SK-N-SH (cell line): ENCODE results near the gene KRT20. TPM values are rescaled to one million over a fixed set of nuclear protein-coding genes. Genes with fewer than 3 reads are reported as not detected.

Experiments used
- CTCF ChIA-PET: fragments of 300-600, 350-600 bp; formaldehyde crosslinking; extraction: SDS; loops from one replicate; lab custom pipeline; 2021; lab: Yijun Ruan, JAX
- POLR2A ChIA-PET: fragments of 350-600 bp; sonication (Branson Sonifier 250); formaldehyde crosslinking; extraction: SDS; loops from one replicate; lab custom pipeline; 2020; ENCODE audit warnings: antibody characterized with exemption, inconsistent platforms; lab: Yijun Ruan, JAX
- DNase-seq: peaks from one replicate; pipeline ENCODE4 v3.0.0; 2012
- H2AFZ ChIP-seq: fragments of 200-600 bp; sonication (generic); 2 replicates; pipeline ENCODE4 v1.8.1; 2016; ENCODE audit warnings: antibody characterized with exemption, mild to moderate bottlenecking, low read depth
- H3F3A ChIP-seq: fragments of 200-600 bp; sonication (generic); replicated peaks from 2 replicates; pipeline ENCODE3; 2016; ENCODE audit warnings: antibody characterized with exemption, mild to moderate bottlenecking; ENCODE audit not compliant: insufficient read depth
- H3K27ac ChIP-seq, 2 experiments: fragments of 200-500 bp in 1 of 2; fragments of 200-600 bp in 1 of 2; sonication (Bioruptor generic) in 1 of 2; sonication (generic), shearing (Covaris generic) in 1 of 2; 2 replicates each; pipeline versions ENCODE4 v1.5.1 to v1.6.1; 2014 to 2016; ENCODE audit warnings: low read depth in 2 of 2, inconsistent platforms in 1 of 2, low read length in 1 of 2, mild to moderate bottlenecking in 1 of 2, mixed read lengths in 1 of 2
- H3K27me3 ChIP-seq: fragments of 200-600 bp; sonication (generic), shearing (Covaris generic); 2 replicates; pipeline ENCODE4 v1.6.1; 2016; ENCODE audit warnings: mixed run types; ENCODE audit not compliant: insufficient read depth
- H3K36me3 ChIP-seq, 2 experiments: fragments of 200-500 bp in 1 of 2; fragments of 200-600 bp in 1 of 2; sonication (Bioruptor generic) in 1 of 2; sonication (generic) in 1 of 2; replicated peaks in 1 of 2; 2 replicates each; pipeline versions ENCODE3 to v1.5.1; 2014 to 2016; ENCODE audit warnings: low read length in 1 of 2, mild to moderate bottlenecking in 1 of 2; ENCODE audit not compliant: insufficient read depth in 2 of 2, control insufficient read depth in 1 of 2
- H3K4me1 ChIP-seq, 2 experiments: fragments of 200-500 bp in 1 of 2; fragments of 200-600 bp in 1 of 2; sonication (Bioruptor generic) in 1 of 2; sonication (generic), shearing (Covaris generic) in 1 of 2; 2 replicates each; pipeline versions ENCODE4 v1.5.1 to v1.6.1; 2014 to 2016; ENCODE audit warnings: low read depth in 1 of 2, low read length in 1 of 2, mixed run types in 1 of 2; ENCODE audit not compliant: insufficient read depth in 2 of 2, control insufficient read depth in 1 of 2
- H3K4me2 ChIP-seq: fragments of 200-600 bp; sonication (generic), shearing (Covaris generic); 2 replicates; pipeline ENCODE4 v1.6.1; 2017; ENCODE audit warnings: mixed run types
- H3K4me3 ChIP-seq, 2 experiments: fragments of 200-500 bp in 1 of 2; fragments of 200-600 bp in 1 of 2; sonication (Bioruptor generic) in 1 of 2; sonication (generic), shearing (Covaris generic) in 1 of 2; 2 replicates each; pipeline versions ENCODE4 v1.5.1 to v1.8.1; 2014 to 2016; ENCODE audit warnings: low read depth in 2 of 2, inconsistent platforms in 1 of 2, low read length in 1 of 2, mild to moderate bottlenecking in 1 of 2, mixed read lengths in 1 of 2, moderate library complexity in 1 of 2
- H3K79me2 ChIP-seq: fragments of 200-600 bp; sonication (generic); 2 replicates; pipeline ENCODE4 v1.8.1; 2017; ENCODE audit warnings: mild to moderate bottlenecking; ENCODE audit not compliant: insufficient read depth
- H3K9ac ChIP-seq: fragments of 200-600 bp; sonication (generic); 2 replicates; pipeline ENCODE4 v1.6.1; 2017; ENCODE audit warnings: mixed run types
- H3K9me2 ChIP-seq: fragments of 200-600 bp; sonication (generic); 2 replicates; pipeline ENCODE4 v1.6.1; 2017; ENCODE audit warnings: mixed run types
- H3K9me3 ChIP-seq: fragments of 200-600 bp; sonication (generic); 2 replicates; pipeline ENCODE4 v1.6.1; 2017; ENCODE audit warnings: mixed run types, mild to moderate bottlenecking, moderate library complexity
- H4K20me1 ChIP-seq: fragments of 200-600 bp; sonication (generic); 2 replicates; pipeline ENCODE4 v1.6.1; 2017; ENCODE audit warnings: mild to moderate bottlenecking, mixed run types; ENCODE audit not compliant: insufficient read depth
- SMC3 ChIP-seq: IDR thresholded peaks from 2 replicates; pipeline ENCODE4 v1.6.1; 2012; ENCODE audit warnings: low read depth, low read length, improper control_type of control experiment
- TAF1 ChIP-seq: IDR thresholded peaks from 2 replicates; pipeline ENCODE4 v1.6.1; 2012; ENCODE audit warnings: low read depth, mild to moderate bottlenecking, low read length, moderate library complexity, borderline replicate concordance
- WGBS: methylation state at CpG from one replicate; pipeline ENCODE4 v1.1.6; 2017; ENCODE audit warnings: low lambda C conversion rate; 5-methylcytosine and 5-hydroxymethylcytosine counted together
- polyA plus RNA-seq, 3 experiments: library from polyadenylated mRNA; depleted of rRNA; stranded (reverse); fragments of >200 nt; gene quantifications; 2 replicates each; pipeline ENCODE4 v1.2.3, GENCODE V29; 2012
- TF ChIP-seq, protein P1 (sequence below): fragments of 200-600 bp; sonication (generic); IDR thresholded peaks from 2 replicates; pipeline ENCODE4 v1.6.1; 2017; ENCODE audit warnings: antibody characterized with exemption, mild to moderate bottlenecking, moderate library complexity
- TF ChIP-seq, protein P2 (sequence below): fragments of 150-350 bp; IDR thresholded peaks from 2 replicates; pipeline ENCODE4 v1.6.1; 2017; ENCODE audit warnings: antibody characterized with exemption, low read length, low read depth, borderline replicate concordance

Gene KRT20, protein sequence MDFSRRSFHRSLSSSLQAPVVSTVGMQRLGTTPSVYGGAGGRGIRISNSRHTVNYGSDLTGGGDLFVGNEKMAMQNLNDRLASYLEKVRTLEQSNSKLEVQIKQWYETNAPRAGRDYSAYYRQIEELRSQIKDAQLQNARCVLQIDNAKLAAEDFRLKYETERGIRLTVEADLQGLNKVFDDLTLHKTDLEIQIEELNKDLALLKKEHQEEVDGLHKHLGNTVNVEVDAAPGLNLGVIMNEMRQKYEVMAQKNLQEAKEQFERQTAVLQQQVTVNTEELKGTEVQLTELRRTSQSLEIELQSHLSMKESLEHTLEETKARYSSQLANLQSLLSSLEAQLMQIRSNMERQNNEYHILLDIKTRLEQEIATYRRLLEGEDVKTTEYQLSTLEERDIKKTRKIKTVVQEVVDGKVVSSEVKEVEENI
- polyA plus RNA-seq (2012; rRNA removed) = not detected in 2 replicates
- not detected in 2 replicates for polyA plus RNA-seq (2012; cell fraction: cytosol; rRNA removed)
- not detected in 2 replicates for polyA plus RNA-seq (2012; cell fraction: nucleus; rRNA removed)

DNA sequence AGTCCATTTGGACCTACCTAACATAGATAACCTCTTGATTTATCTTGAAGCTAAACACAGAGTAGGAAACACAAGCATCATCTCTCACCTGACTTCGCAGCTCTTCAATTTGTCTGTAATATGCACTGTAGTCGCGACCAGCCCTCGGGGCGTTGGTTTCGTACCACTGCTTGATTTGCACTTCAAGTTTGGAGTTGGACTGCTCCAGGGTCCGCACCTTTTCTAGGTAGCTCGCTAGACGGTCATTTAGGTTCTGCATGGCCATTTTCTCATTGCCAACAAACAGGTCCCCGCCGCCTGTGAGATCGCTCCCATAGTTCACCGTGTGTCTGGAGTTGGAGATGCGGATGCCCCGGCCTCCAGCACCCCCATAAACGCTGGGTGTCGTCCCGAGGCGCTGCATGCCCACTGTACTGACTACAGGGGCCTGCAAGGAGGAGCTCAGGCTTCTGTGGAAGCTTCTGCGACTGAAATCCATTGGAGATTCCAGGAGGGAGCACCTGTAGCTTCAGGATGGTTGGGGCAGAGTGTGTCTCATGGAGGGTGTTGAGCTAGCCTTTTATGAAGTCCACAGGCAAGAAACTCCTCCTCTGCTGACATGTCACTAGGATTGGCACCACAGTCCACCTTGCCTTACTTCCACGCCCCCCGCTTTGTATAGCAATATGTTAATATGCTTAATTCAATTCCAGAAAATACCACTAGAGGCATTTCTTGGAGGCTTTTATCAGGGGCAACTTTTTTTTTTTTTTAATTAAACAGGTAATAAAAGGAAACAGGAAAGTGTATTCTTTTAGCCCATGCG is at the start of gene KRT20:
KRT20 (minus strand) TSS at position 535 of the 805 bp plus-strand sequence; CDS start at position 478, 57 bp downstream.
- H2AFZ ChIP-seq = no peak within 1 kb of the TSS
- H3K36me3 ChIP-seq = no peaks in the 10 kb centered on the region
- ChIA-PET CTCF (interaction anchor here (1.1 to 1.8 kb wide), 3 partner anchors 22 to 783 kb away, joined by 3 to 7 read pairs (median 3); no protein-coding TSS in a partner anchor), POLR2A (no interaction called here)
- no peaks in the 10 kb centered on the region for H3F3A ChIP-seq
- H3K9me2 ChIP-seq = no peaks in the 10 kb centered on the region
- no peaks in the 10 kb centered on the region for H4K20me1 ChIP-seq
- H3K4me1 ChIP-seq = no peaks in the 10 kb centered on the region
- H3K4me2 ChIP-seq = no peak within 1 kb of the TSS
- TF ChIP-seq, protein P1, sequence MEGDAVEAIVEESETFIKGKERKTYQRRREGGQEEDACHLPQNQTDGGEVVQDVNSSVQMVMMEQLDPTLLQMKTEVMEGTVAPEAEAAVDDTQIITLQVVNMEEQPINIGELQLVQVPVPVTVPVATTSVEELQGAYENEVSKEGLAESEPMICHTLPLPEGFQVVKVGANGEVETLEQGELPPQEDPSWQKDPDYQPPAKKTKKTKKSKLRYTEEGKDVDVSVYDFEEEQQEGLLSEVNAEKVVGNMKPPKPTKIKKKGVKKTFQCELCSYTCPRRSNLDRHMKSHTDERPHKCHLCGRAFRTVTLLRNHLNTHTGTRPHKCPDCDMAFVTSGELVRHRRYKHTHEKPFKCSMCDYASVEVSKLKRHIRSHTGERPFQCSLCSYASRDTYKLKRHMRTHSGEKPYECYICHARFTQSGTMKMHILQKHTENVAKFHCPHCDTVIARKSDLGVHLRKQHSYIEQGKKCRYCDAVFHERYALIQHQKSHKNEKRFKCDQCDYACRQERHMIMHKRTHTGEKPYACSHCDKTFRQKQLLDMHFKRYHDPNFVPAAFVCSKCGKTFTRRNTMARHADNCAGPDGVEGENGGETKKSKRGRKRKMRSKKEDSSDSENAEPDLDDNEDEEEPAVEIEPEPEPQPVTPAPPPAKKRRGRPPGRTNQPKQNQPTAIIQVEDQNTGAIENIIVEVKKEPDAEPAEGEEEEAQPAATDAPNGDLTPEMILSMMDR = peak; percentile 38; the same call in 1 of the 2 replicates
- TF ChIP-seq TAF1 = no peak
- no peaks in the 10 kb centered on the region for H3K9me3 ChIP-seq
- 21% methylated on average over 16 of the region's 23 CpGs for WGBS
- no peak within 1 kb of the TSS for H3K27ac ChIP-seq
- no peaks in the 10 kb centered on the region for H3K79me2 ChIP-seq
- peaks cover 85% of the 10 kb centered on the region for H3K27me3 ChIP-seq
- H3K9ac ChIP-seq = no peak within 1 kb of the TSS
- DNase-seq = no peak
- H3K4me3 ChIP-seq = no peak within 1 kb of the TSS

DNA sequence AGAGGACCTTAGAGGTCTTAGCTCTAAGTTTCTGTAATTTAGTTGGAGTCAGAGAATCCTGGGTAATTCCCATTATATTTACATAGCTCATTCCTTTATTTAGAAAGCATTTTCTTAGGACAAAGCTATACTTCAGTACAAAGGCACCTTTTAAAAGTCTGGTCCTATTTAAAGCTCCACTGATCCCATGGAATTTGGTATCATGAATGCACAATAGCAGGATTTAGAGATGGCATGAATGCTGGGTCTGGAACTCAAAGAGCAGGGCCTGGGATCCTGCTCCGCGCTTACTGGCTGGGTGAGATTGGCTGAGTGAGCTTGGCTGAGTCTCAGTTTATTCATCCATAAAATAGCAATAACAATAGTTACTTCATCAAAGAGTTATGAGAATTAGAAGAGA is 47.6 kb upstream of the KRT20 start:
- Histone ChIP-seq H3K4me3 (no peak overlapping the region), H3K9me3 (no peaks in the 10 kb centered on the region), H3K27ac (no peak overlapping the region), H3F3A (no peaks in the 10 kb centered on the region), H3K27me3 (peaks cover 73% of the 10 kb centered on the region), H3K36me3 (no peaks in the 10 kb centered on the region), H3K4me2 (no peak overlapping the region), H4K20me1 (no peaks in the 10 kb centered on the region), H3K9me2 (no peaks in the 10 kb centered on the region), H2AFZ (no peak overlapping the region), H3K79me2 (no peaks in the 10 kb centered on the region), H3K4me1 (no peaks in the 10 kb centered on the region), H3K9ac (no peak overlapping the region)
- ChIA-PET CTCF (interaction anchor here (1.6 kb wide), 1 partner anchor 730 kb away, joined by 5 read pairs; no protein-coding TSS in a partner anchor), POLR2A (no interaction called here)
- no peak for DNase-seq
- 11% methylated on average over 2 of the region's 2 CpGs for WGBS
- TF ChIP-seq, protein P2, sequence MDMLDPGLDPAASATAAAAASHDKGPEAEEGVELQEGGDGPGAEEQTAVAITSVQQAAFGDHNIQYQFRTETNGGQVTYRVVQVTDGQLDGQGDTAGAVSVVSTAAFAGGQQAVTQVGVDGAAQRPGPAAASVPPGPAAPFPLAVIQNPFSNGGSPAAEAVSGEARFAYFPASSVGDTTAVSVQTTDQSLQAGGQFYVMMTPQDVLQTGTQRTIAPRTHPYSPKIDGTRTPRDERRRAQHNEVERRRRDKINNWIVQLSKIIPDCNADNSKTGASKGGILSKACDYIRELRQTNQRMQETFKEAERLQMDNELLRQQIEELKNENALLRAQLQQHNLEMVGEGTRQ = no peak
- TF ChIP-seq SMC3 = no peak
